Gastrocnemius medialis (tissue), 4 donors: ENCODE data around the gene TMEM108. TPM values are rescaled to one million over a fixed set of nuclear protein-coding genes. Genes with fewer than 3 reads are reported as not detected.

Source experiments
- ATAC-seq, 2 donors: fragments of 150-250 bp; one replicate each; pipeline ENCODE4 v1.9.1; 2016
- DNase-seq, 2 donors: peaks; one replicate each; pipeline ENCODE4 v3.0.0-alpha.2; 2019
- H3K27ac ChIP-seq, 4 donors: fragments of 200-600 bp; sonication (generic); 1 replicate in 1 of 4; 2 replicates in 3 of 4; pipeline ENCODE4 v1.5.1; 2016 to 2018; ENCODE audit warnings: mild to moderate bottlenecking in 2 of 4, moderate library complexity in 1 of 4
- H3K27me3 ChIP-seq, 3 donors: fragments of 200-600 bp; sonication (generic) in 2 of 3; 1 replicate in 1 of 3; 2 replicates in 2 of 3; pipeline versions ENCODE4 v1.5.1 to v1.6.0; 2016 to 2019; ENCODE audit warnings: mild to moderate bottlenecking in 1 of 3, moderate library complexity in 1 of 3
- H3K36me3 ChIP-seq, 2 donors: fragments of 200-600 bp; sonication (generic) in 1 of 2; one replicate each; pipeline ENCODE4 v1.5.1; 2017 to 2018
- H3K4me1 ChIP-seq, 2 donors: fragments of 200-600 bp; sonication (generic) in 1 of 2; one replicate each; pipeline ENCODE4 v1.5.1; 2016 to 2017; ENCODE audit warnings: mild to moderate bottlenecking in 2 of 2
- H3K4me3 ChIP-seq, 4 donors: fragments of 200-600 bp; sonication (generic) in 3 of 4; 1 replicate in 1 of 4; 2 replicates in 3 of 4; pipeline ENCODE4 v1.5.1; 2016 to 2019; ENCODE audit warnings: mild to moderate bottlenecking in 2 of 4
- H3K9me3 ChIP-seq, 3 donors: fragments of 200-600 bp; sonication (generic) in 2 of 3; 1 replicate in 1 of 3; 2 replicates in 2 of 3; pipeline ENCODE4 v1.5.1; 2016 to 2019
- POLR2A ChIP-seq, 2 donors: fragments of 450-650 bp; IDR thresholded peaks; one replicate each; pipeline ENCODE4 v1.6.1; 2017; ENCODE audit warnings: antibody characterized with exemption in 2 of 2, mild to moderate bottlenecking in 2 of 2, moderate library complexity in 2 of 2
- in situ Hi-C, 4 donors: fragments of 200-750 bp; cut with MboI; loops; one replicate each; pipeline versions ENCODE4 v1.15.0 to v1.8.0; 2017; ENCODE audit warnings: low sequenced_read_pairs in 4 of 4
- intact Hi-C: fragments of 100-400 bp; cut with DNase I; formaldehyde crosslinking; loops from one replicate; pipeline ENCODE4 v1.15.1; 2023; ENCODE audit warnings: low total_unique reads
- total RNA-seq, 4 donors: library from RNA; depleted of rRNA; stranded (reverse); fragments of >200 nt; gene quantifications; one replicate each; pipeline versions ENCODE4 v1.1.0 to v1.2.3, GENCODE V29; 2016
- TF ChIP-seq, protein P1 (sequence below), 5 experiments: fragments of 450-650 bp in 3 of 5; fragments of 200-600 bp in 2 of 5; sonication (generic) in 2 of 5; IDR thresholded peaks in 4 of 5; conservative IDR thresholded peaks in 1 of 5; 1 replicate in 4 of 5; 2 replicates in 1 of 5; pipeline ENCODE4 v1.5.1; 2016 to 2019; ENCODE audit warnings: antibody characterized with exemption in 5 of 5, mild to moderate bottlenecking in 3 of 5, moderate library complexity in 3 of 5

The TMEM108 gene
- total RNA-seq, 4 donors from 2014 or later, result 1.1 to 3.7 (median 2.4) TPM

DNA sequence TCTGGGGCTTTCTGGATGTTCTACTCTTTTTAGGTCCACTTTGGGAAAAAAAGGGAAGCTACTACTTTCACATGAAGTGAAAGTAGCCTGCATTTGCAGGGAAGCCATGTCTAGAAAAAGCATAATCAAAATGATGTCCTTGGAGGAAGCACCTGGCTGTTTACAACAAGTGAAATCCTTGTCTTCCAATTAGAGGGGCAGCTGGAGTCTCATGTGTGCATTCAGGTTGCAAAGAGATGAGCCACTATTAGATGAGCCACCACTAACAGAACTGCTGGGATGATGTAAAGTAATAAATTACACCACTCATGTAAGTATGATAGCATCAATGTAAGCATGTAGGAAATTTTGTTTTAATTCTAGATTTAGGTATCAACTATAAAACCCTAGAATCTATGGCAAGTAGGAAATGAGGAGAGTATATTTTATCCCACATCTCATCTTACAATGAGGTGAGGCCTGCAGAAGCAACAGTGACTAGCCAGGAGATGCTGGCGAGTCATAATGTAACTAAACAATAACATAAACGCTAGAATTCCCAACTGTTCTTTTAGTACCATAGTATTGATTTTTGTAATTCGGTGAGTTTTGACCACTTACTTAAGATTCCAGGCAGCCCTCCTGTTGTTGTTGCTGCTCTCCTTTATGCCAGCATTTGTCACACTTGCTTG is 75.9 kb downstream of the TMEM108 start:
- intact Hi-C loops (no loop called here), in situ Hi-C loops (no loop called here)
- Histone ChIP-seq H3K4me1 (no peaks in the 10 kb centered on the region), H3K27ac (no peak overlapping the region), H3K9me3 (no peaks in the 10 kb centered on the region), H3K4me3 (no peak overlapping the region), H3K36me3 (no peaks in the 10 kb centered on the region), H3K27me3 (no peaks in the 10 kb centered on the region)
- TF ChIP-seq, protein P1, sequence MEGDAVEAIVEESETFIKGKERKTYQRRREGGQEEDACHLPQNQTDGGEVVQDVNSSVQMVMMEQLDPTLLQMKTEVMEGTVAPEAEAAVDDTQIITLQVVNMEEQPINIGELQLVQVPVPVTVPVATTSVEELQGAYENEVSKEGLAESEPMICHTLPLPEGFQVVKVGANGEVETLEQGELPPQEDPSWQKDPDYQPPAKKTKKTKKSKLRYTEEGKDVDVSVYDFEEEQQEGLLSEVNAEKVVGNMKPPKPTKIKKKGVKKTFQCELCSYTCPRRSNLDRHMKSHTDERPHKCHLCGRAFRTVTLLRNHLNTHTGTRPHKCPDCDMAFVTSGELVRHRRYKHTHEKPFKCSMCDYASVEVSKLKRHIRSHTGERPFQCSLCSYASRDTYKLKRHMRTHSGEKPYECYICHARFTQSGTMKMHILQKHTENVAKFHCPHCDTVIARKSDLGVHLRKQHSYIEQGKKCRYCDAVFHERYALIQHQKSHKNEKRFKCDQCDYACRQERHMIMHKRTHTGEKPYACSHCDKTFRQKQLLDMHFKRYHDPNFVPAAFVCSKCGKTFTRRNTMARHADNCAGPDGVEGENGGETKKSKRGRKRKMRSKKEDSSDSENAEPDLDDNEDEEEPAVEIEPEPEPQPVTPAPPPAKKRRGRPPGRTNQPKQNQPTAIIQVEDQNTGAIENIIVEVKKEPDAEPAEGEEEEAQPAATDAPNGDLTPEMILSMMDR (IDR thresholded peaks at IDR 0.05 in 4 of 5, conservative IDR thresholded peaks at IDR 0.05 in 1 of 5), result no peak
- no peak for TF ChIP-seq POLR2A (IDR thresholded peaks at IDR 0.05)
- DNase-seq, result no peak
- ATAC-seq, result no peak

DNA sequence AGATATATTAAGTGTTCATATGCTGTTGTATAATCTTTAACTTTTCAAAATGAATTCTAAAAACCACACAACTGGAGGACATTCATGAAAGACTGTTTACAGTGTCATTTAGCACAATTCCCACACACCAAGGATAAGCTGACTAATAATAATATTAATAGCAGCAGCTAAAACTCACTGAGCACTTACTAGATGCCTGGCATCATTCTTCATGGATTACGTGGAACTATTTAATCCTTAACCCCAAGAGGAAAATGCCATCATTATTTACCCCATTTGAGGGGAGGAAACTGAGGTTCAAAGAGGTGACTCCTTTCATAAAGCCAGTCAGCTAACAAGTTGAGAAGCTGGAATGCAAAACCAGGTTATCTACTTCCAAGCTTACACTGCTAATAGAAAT is 77.0 kb downstream of the TMEM108 start:
- H3K36me3 ChIP-seq, result no peaks in the 10 kb centered on the region
- no peak overlapping the region for H3K4me3 ChIP-seq
- no peak overlapping the region for H3K27ac ChIP-seq
- no peaks in the 10 kb centered on the region for H3K4me1 ChIP-seq
- no peak for TF ChIP-seq POLR2A (IDR thresholded peaks at IDR 0.05)
- TF ChIP-seq, protein P1 (IDR thresholded peaks at IDR 0.05 in 4 of 5, conservative IDR thresholded peaks at IDR 0.05 in 1 of 5), result no peak
- H3K27me3 ChIP-seq, result no peaks in the 10 kb centered on the region
- in situ Hi-C loops, result no loop called here
- ATAC-seq (no peak), DNase-seq (no peak)
- intact Hi-C loops, result no loop called here
- no peaks in the 10 kb centered on the region for H3K9me3 ChIP-seq

DNA sequence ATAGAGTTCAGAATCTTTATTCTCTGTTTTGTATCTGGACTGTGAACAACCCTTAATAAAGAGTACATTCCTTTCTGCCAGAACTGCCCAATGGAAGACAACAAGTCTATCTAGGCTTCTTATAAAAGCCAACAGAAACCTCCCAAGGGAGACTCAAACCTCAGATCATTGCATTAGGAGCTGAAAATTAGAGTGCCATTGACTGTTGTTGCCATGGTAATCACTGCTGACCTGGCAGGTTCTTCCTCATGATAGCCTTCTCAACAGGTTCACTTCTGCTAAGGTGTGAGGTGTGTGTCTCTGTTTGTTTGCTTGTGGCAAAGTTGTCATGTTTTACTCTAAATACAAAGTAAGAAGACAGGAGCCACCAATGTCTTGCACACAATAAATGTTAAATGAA is 79.2 kb downstream of the TMEM108 start:
- DNase-seq (no peak), ATAC-seq (no peak)
- Histone ChIP-seq H3K27ac (no peak overlapping the region), H3K36me3 (no peaks in the 10 kb centered on the region), H3K4me3 (no peak overlapping the region), H3K27me3 (no peaks in the 10 kb centered on the region), H3K4me1 (no peaks in the 10 kb centered on the region), H3K9me3 (no peaks in the 10 kb centered on the region)
- in situ Hi-C loops, result no loop called here
- intact Hi-C loops, result no loop called here
- TF ChIP-seq, protein P1 (IDR thresholded peaks at IDR 0.05 in 4 of 5, conservative IDR thresholded peaks at IDR 0.05 in 1 of 5), result no peak
- no peak for TF ChIP-seq POLR2A (IDR thresholded peaks at IDR 0.05)

DNA sequence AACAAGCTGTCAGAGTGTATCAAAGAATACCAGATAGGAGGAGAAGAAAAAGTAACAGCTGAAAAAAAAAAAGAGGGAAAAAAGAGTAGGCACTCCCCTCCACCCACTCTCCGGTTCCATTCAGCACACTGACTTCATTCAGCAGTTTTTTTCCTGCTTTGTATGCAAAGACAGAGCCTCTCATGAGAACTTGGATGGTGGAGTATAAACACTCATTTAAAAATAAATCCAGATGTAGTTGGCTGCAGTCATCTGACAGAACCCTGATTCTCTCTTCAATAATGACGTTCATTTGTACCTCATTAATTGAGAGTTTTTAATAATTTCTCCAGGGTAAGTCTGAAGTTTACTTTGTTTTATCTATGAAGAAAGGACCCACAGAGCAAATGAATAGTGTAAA is 81.0 kb downstream of the TMEM108 start:
- Histone ChIP-seq H3K36me3 (no peaks in the 10 kb centered on the region), H3K4me3 (no peak overlapping the region), H3K27ac (no peak overlapping the region), H3K27me3 (no peaks in the 10 kb centered on the region), H3K4me1 (no peaks in the 10 kb centered on the region), H3K9me3 (no peaks in the 10 kb centered on the region)
- in situ Hi-C loops (no loop called here), intact Hi-C loops (no loop called here)
- TF ChIP-seq, protein P1 (IDR thresholded peaks at IDR 0.05 in 4 of 5, conservative IDR thresholded peaks at IDR 0.05 in 1 of 5), result no peak
- TF ChIP-seq POLR2A (IDR thresholded peaks at IDR 0.05), result no peak
- DNase-seq (no peak), ATAC-seq (no peak)

DNA sequence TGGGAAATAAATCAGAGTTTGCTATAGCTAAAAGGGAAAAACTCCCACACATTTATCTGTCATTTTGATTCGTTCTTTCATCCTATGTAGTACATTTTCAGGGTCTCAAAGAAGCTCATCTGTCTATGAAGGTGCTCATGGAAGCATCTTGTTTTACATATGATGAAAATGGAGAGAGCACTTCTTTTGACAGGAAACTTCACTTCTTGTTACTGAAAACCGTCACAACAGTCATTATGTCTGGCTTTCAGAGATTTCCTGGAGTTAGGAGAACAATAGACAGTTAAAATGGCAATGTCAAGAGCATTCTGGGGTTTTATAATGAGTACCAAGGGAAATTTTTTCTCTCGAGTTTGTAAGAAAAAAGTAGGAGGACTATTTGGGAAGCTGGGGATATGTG is 83.3 kb downstream of the TMEM108 start:
- H3K4me1 ChIP-seq, result no peaks in the 10 kb centered on the region
- H3K36me3 ChIP-seq, result no peaks in the 10 kb centered on the region
- ATAC-seq, result no peak
- H3K27me3 ChIP-seq, result no peaks in the 10 kb centered on the region
- DNase-seq, result no peak
- no peak overlapping the region for H3K4me3 ChIP-seq
- no peak overlapping the region for H3K27ac ChIP-seq
- no peaks in the 10 kb centered on the region for H3K9me3 ChIP-seq
- in situ Hi-C loops (no loop called here), intact Hi-C loops (no loop called here)
- no peak for TF ChIP-seq POLR2A (IDR thresholded peaks at IDR 0.05)
- TF ChIP-seq, protein P1 (IDR thresholded peaks at IDR 0.05 in 4 of 5, conservative IDR thresholded peaks at IDR 0.05 in 1 of 5), result no peak
